GM12864 (cell line): ENCODE results near the gene TADA2B.
"Not testable (repeated sequence)": the region's sequence is repeated elsewhere in the genome, so short reads cannot be mapped to it uniquely, and the experiment has no call there.

ENCODE experiments used
- DNase-seq: peaks from one replicate; pipeline ENCODE4 v3.0.0-alpha.2; 2011; ENCODE audit warnings: low read depth
- H3K4me3 ChIP-seq: 2 replicates; pipeline ENCODE4 v1.5.1; 2011; ENCODE audit warnings: mild to moderate bottlenecking, low read depth, low read length, control low read depth
- TF ChIP-seq, protein P1 (sequence below): IDR thresholded peaks from 2 replicates; pipeline ENCODE4 v1.5.1; 2011; ENCODE audit warnings: low read depth, mild to moderate bottlenecking, moderate library complexity, low read length, control low read depth, inconsistent platforms; ENCODE audit errors: missing control alignments

TADA2B gene

DNA sequence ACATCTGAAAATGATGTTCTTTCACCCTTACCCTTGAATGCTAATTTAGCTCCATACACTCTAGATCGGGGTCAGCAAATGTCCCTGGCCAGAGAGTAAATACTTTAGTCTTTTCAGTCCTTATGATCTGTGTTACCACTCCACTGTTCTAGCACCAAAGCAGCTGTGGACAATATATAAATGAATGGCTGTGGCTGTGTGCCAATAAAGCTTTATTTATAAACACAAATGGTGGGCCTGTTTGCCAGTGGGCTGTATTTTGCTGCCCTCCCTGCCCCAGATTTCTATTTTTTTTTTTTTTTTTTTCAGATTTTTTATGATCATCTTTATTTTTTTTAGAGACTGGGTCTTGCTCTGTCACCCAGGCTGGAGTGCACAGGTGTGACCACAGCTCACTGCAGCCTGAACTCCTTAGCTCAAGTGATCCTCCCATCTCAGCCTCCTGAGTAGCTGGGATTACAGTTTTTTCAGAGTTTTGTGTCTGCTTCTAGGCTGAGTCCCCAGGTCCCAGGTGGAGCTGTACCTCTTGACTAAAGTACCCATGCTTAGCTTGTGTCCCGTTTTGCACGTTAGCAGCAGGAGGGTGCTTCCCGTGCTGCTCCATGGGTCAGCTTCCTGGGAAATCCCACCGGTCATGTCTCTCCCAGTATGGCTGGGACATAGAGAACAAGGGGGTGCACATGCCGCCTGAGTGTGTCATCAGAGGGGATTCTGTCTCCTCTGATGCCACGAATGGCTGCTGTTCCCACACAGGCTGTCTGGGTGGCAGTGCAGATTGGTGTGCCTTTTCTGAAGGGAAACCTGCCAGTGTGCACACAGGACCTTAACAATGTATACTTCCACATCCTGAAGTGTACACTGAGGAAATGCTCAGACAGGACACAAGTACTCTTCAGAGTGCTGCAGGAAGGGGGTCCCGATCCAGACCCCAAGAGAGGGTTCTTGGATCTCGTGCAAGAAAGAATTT, 40.7 kb downstream of the TADA2B start:
- TF ChIP-seq, protein P1, sequence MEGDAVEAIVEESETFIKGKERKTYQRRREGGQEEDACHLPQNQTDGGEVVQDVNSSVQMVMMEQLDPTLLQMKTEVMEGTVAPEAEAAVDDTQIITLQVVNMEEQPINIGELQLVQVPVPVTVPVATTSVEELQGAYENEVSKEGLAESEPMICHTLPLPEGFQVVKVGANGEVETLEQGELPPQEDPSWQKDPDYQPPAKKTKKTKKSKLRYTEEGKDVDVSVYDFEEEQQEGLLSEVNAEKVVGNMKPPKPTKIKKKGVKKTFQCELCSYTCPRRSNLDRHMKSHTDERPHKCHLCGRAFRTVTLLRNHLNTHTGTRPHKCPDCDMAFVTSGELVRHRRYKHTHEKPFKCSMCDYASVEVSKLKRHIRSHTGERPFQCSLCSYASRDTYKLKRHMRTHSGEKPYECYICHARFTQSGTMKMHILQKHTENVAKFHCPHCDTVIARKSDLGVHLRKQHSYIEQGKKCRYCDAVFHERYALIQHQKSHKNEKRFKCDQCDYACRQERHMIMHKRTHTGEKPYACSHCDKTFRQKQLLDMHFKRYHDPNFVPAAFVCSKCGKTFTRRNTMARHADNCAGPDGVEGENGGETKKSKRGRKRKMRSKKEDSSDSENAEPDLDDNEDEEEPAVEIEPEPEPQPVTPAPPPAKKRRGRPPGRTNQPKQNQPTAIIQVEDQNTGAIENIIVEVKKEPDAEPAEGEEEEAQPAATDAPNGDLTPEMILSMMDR = no peak
- H3K4me3 ChIP-seq = no peak overlapping the region
- no peak for DNase-seq

DNA sequence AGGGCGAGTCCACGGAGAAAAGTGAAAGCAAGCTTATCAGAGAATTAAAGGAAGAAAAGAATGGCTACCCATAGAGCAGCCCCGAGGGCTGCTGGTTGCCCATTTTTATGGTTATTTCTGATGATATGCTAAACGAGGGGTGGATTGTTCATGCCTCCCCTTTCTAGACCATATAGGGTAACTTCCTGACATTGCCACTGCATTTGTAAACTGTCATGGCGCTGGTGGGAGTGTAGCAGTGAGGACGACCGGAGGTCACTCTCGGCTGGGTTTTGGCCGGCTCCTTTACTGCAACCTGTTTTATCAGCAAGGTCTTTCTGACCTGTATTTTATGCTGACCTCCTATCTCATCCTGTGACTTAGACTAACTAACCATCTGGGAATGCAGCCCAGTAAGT, 41.4 kb downstream of the TADA2B start:
- H3K4me3 ChIP-seq = not testable (repeated sequence)

DNA sequence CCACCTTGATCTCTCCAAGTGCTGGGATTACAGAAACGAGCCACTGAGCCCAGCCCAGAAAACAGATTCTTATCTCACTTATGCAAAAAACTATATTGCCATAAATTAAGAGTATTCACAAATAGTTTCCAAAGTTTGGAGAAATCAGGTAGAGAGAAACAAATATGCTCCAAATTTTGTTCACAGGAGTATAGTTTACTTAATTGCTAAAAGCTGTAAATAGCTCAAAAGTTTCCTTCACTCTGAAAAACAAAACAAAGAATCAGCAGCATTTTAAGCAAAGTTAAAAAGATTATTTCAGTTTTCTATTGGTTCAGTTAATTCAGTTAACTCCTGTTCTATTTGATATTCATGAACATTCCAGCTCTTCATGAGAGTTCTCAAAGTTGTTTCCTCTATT, 43.2 kb downstream of the TADA2B start:
- TF ChIP-seq, protein P1 = no peak
- no peak for DNase-seq
- H3K4me3 ChIP-seq = no peak overlapping the region

More for the DNA sequence above, 41.4 kb downstream of the TADA2B start:
- not testable (repeated sequence) for DNase-seq

DNA sequence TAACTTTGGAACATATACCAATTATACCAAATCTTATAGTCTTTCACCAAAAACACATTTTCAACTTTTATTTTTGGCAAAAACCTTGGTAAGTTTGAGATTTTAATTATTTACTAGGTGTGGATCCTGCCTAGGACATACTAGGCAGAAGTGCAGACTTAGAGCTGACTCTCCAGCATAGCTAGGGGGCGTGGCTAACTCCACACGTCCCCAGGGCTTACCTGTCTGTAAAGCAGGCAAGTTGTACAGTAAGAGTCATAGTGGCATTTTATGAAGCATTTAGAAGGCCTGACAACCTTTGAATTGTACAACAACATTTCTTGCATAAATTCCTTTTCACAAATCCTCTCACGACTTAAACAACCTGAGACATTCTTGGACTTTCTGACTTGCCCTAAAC, 43.9 kb downstream of the TADA2B start:
- TF ChIP-seq, protein P1 = no peak
- H3K4me3 ChIP-seq = no peak overlapping the region

DNA sequence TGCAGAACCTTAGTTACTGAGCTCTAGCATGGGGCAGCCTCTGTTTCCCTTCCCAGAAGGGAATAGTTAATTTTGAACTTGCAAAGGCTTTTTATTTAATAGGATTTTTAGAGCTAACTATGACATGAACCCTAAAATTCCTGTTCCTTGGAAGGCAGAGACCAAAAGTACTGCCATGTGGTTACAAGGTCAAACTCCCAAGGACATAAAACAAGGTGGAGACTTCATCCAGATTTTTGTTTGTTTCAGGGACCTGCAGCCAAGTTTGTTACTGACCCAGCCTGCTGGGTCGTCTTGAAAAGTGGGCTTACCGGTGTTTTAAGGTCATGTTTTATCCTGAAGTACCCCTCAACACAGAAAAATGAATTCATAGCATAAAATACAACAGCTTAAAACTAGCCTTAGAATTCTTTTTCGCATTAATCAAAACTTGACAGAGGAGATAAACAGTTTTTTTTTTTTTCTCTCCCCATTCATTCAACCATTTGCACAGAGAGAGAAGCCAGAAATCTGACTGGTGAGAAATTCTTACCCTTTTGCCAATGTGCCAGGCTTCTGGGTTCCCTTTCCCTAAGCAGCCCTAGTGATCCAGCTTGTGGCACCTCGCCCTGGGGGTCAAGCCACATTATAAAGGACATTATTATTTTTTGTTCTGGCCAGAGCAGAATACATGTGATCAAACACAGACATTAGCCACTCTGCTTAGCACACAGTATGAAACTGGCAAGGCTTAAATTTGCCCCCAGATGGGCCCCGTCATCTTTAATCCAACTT, 46.2 kb downstream of the TADA2B start:
- TF ChIP-seq, protein P1 = no peak
- DNase-seq = no peak
- H3K4me3 ChIP-seq = no peak overlapping the region

More for the DNA sequence above, 43.9 kb downstream of the TADA2B start:
- no peak for DNase-seq

DNA sequence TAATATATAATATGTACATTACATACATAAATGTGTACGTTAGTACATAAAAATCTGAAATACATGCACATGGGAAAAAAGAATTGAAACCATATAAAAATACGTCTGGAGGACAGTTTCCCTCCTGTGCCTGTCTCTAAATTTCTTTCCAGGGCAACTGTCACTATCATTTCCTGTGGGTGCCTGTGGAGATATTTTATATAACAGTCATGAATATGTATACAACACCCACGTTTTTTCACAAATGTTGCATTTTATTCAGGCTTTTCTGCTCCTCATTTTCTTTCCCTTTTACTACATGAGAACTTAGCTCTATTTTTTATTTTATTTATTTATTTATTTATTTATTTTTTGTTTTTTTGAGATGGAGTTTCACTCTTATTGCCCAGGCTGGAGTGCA, 48.9 kb downstream of the TADA2B start:
- H3K4me3 ChIP-seq = no peak overlapping the region
- TF ChIP-seq, protein P1 = no peak
- no peak for DNase-seq

DNA sequence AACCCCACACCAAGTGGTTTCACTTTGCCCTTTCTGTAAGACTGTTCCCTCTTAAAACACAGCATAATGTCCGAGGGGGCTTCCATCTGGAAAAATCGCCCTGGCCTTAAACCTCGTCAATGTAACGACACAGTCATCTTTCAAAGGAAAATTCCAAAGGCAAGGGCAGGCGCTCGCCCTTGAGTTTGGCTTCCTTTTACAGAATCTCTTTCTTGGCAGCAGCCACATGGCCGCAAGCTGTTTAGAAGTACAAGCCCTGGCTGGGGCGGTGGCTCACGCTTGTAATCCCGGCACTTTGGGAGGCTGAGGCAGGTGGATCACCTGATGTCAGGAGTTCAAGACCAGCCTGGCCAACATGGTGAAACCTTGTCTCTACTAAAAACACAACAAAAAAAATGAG, 51.7 kb downstream of the TADA2B start:
- TF ChIP-seq, protein P1 = no peak
- DNase-seq = no peak
- H3K4me3 ChIP-seq = no peak overlapping the region
